Erythroblast (primary cell): ENCODE results near the gene TXNDC8.

Source experiments
- GATA1 ChIP-seq: IDR thresholded peaks from 2 replicates; pipeline ENCODE4 v1.6.1; 2011; ENCODE audit warnings: low read depth, mild to moderate bottlenecking, control low read depth, low read length, moderate library complexity
- POLR2A ChIP-seq: IDR thresholded peaks from 2 replicates; pipeline ENCODE4 v1.6.1; 2011; ENCODE audit warnings: mild to moderate bottlenecking, low read length

DNA sequence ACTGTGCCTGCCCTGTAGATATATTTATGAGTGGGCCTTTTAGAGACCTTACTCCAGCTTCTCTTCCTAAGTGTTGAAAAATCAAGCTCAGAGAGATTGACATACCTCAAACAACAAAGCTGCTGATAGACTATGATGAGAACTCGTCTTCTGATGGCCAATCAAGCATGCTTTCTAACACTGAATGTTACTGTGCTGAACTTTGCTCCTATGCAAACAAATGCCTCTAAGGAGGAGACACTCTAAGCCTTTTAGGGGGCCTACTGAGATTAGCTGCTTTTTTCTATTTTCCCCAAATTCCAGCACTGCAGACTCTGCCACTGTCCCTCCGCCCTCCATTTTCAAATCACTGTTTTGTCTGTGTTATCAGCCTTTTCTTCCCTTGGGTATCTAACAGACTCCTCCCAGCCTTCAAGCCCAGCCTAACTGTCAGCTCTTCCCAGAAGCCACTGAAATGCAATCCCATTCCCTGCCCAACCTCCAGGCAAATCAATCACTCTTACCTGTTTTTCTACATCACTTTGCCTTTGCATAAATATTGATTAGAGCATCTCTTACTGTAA lies 39.5 kb downstream of the TXNDC8 start:
- TF ChIP-seq POLR2A (no peak), GATA1 (no peak)
